CD8-positive, alpha-beta memory T cell (primary cell): ENCODE results near the gene ZFAND3. TPM values are rescaled to one million over a fixed set of nuclear protein-coding genes. Genes with fewer than 3 reads are reported as not detected.

Experiments used
- CTCF ChIA-PET: fragments of 350-600 bp; sonication (Branson Sonifier 250); formaldehyde crosslinking; loops from one replicate; lab custom pipeline; 2021; ENCODE audit warnings: antibody characterized with exemption; lab: Charles Lee
- POLR2A ChIA-PET: fragments of 350-600 bp; sonication (Branson Sonifier 250); formaldehyde crosslinking; loops from one replicate; lab custom pipeline; 2021; ENCODE audit warnings: antibody characterized with exemption; lab: Charles Lee
- DNase-seq, 5 donors: peaks; one replicate each; pipeline versions ENCODE4 v3.0.0 to v3.0.0-alpha.2; 2020 to 2022; ENCODE audit warnings: mixed read lengths in 1 of 5
- H3K27ac ChIP-seq: one replicate; pipeline ENCODE4 v1.7.0; 2013; ENCODE audit warnings: low read depth, mild to moderate bottlenecking, low read length, moderate library complexity
- H3K27me3 ChIP-seq: 2 replicates; pipeline ENCODE4 v1.7.0; 2013; ENCODE audit warnings: low read length, mild to moderate bottlenecking; ENCODE audit not compliant: insufficient read depth, poor library complexity, severe bottlenecking
- H3K36me3 ChIP-seq: 2 replicates; pipeline ENCODE4 v1.7.0; 2013; ENCODE audit warnings: mild to moderate bottlenecking, low read length, moderate library complexity; ENCODE audit not compliant: insufficient read depth
- H3K4me1 ChIP-seq: 2 replicates; pipeline ENCODE4 v1.7.0; 2013; ENCODE audit warnings: mild to moderate bottlenecking, low read length, moderate library complexity; ENCODE audit not compliant: insufficient read depth
- H3K4me3 ChIP-seq: 2 replicates; pipeline ENCODE4 v1.7.0; 2013; ENCODE audit warnings: mild to moderate bottlenecking, low read length
- H3K9me3 ChIP-seq: 2 replicates; pipeline ENCODE4 v1.7.0; 2013; ENCODE audit warnings: mild to moderate bottlenecking, low read length
- H3K27ac Mint-ChIP-seq, 8 donors: one replicate each; pipeline ENCODE4 v1.8.0; 2020 to 2021; ENCODE audit warnings: mixed read lengths in 8 of 8, mild to moderate bottlenecking in 6 of 8, inconsistent platforms in 3 of 8, moderate library complexity in 3 of 8
- H3K27me3 Mint-ChIP-seq, 2 donors: one replicate each; pipeline ENCODE4 v1.8.0; 2020 to 2021; ENCODE audit warnings: mixed read lengths in 2 of 2, mild to moderate bottlenecking in 1 of 2, moderate library complexity in 1 of 2
- H3K36me3 Mint-ChIP-seq, 3 donors: one replicate each; pipeline ENCODE4 v1.8.0; 2020 to 2021; ENCODE audit warnings: mixed read lengths in 3 of 3, inconsistent platforms in 1 of 3, mild to moderate bottlenecking in 1 of 3
- H3K4me1 Mint-ChIP-seq, 3 donors: one replicate each; pipeline ENCODE4 v1.8.0; 2020 to 2021; ENCODE audit warnings: mixed read lengths in 3 of 3, inconsistent platforms in 1 of 3, mild to moderate bottlenecking in 1 of 3
- H3K4me3 Mint-ChIP-seq, 7 donors: one replicate each; pipeline ENCODE4 v1.8.0; 2020 to 2021; ENCODE audit warnings: mixed read lengths in 7 of 7, mild to moderate bottlenecking in 6 of 7, moderate library complexity in 4 of 7, inconsistent platforms in 2 of 7
- H3K9me3 Mint-ChIP-seq, 5 donors: one replicate each; pipeline ENCODE4 v1.8.0; 2020 to 2022; ENCODE audit warnings: mixed read lengths in 5 of 5, mild to moderate bottlenecking in 3 of 5, moderate library complexity in 2 of 5, inconsistent platforms in 1 of 5
- polyA plus RNA-seq: library from polyadenylated mRNA; unstranded; fragments of 300-500 nt; fragmentation: Illumina TruSeq; gene quantifications from one replicate; pipeline ENCODE4 v1.2.3, GENCODE V29; 2021
- total RNA-seq, 2 experiments: library from RNA; stranded (reverse); gene quantifications; one replicate each; pipeline ENCODE4 v1.2.3, GENCODE V29; 2021

The ZFAND3 gene
- total and polyA plus RNA-seq, 3 experiments from 2014 or later, result 5.2 to 29.4 (median 29.1) TPM

- no peak for DNase-seq
- H3K27ac ChIP-seq, result no peak overlapping the region
- Mint-ChIP-seq H3K27ac (no peak overlapping the region), H3K27me3 (no peaks in the 10 kb centered on the region), H3K36me3 (peaks cover 4 to 13% (median 12%) of the 10 kb centered on the region in 3 donors), H3K4me3 (no peak overlapping the region), H3K4me1 (peaks cover 9 to 44% (median 19%) of the 10 kb centered on the region in 3 donors), H3K9me3 (no peaks in the 10 kb centered on the region)
- H3K4me1 ChIP-seq, result no peaks in the 10 kb centered on the region
- no peaks in the 10 kb centered on the region for H3K9me3 ChIP-seq
- ChIA-PET CTCF (no interaction called here), POLR2A (no interaction called here)
- H3K4me3 ChIP-seq, result no peak overlapping the region
- no peaks in the 10 kb centered on the region for H3K36me3 ChIP-seq
- no peaks in the 10 kb centered on the region for H3K27me3 ChIP-seq
Observed at GRCh38 chr6:38100380-38100779, 280.9 kb downstream of the ZFAND3 start.

- ChIA-PET POLR2A (interaction anchor here (0.7 kb wide), 1 partner anchor 33 kb away, joined by 3 read pairs; no protein-coding TSS in a partner anchor), CTCF (no interaction called here)
- Mint-ChIP-seq H3K4me3 (no peak overlapping the region), H3K9me3 (no peaks in the 10 kb centered on the region), H3K27ac (peak overlapping the region in 2 of 8 donors; percentile 8 to 15), H3K36me3 (peaks cover 4 to 26% (median 16%) of the 10 kb centered on the region in 3 donors), H3K27me3 (no peaks in the 10 kb centered on the region), H3K4me1 (peaks cover 7 to 31% (median 12%) of the 10 kb centered on the region in 3 donors)
- no peak for DNase-seq
- no peaks in the 10 kb centered on the region for H3K27me3 ChIP-seq
- no peak overlapping the region for H3K4me3 ChIP-seq
- H3K27ac ChIP-seq, result no peak overlapping the region
- H3K4me1 ChIP-seq, result no peaks in the 10 kb centered on the region
- H3K9me3 ChIP-seq, result no peaks in the 10 kb centered on the region
- no peaks in the 10 kb centered on the region for H3K36me3 ChIP-seq
Observed at GRCh38 chr6:38103921-38104320, 284.4 kb downstream of the ZFAND3 start.

- no peaks in the 10 kb centered on the region for H3K27me3 Mint-ChIP-seq
- Histone ChIP-seq H3K27ac (no peak overlapping the region), H3K36me3 (no peaks in the 10 kb centered on the region), H3K4me3 (no peak overlapping the region), H3K27me3 (no peaks in the 10 kb centered on the region), H3K4me1 (no peaks in the 10 kb centered on the region), H3K9me3 (no peaks in the 10 kb centered on the region)
- no peak overlapping the region for H3K4me3 Mint-ChIP-seq
- POLR2A ChIA-PET, result no interaction called here
- H3K27ac Mint-ChIP-seq, result no peak overlapping the region
- H3K4me1 Mint-ChIP-seq, result peaks cover 7 to 32% (median 13%) of the 10 kb centered on the region in 3 donors
- H3K9me3 Mint-ChIP-seq, result no peaks in the 10 kb centered on the region
- H3K36me3 Mint-ChIP-seq, result peaks cover 4 to 29% (median 19%) of the 10 kb centered on the region in 3 donors
- CTCF ChIA-PET, result no interaction called here
- DNase-seq, result no peak
Observed at GRCh38 chr6:38105066-38105465, 285.5 kb downstream of the ZFAND3 start.

GRCh38 chr6:38107073-38107472 is 287.5 kb downstream of the ZFAND3 start:
- Mint-ChIP-seq H3K4me1 (peaks cover 12 to 33% (median 21%) of the 10 kb centered on the region in 3 donors), H3K4me3 (no peak overlapping the region), H3K9me3 (no peaks in the 10 kb centered on the region), H3K27me3 (no peaks in the 10 kb centered on the region), H3K27ac (no peak overlapping the region), H3K36me3 (peaks cover 1 to 24% (median 14%) of the 10 kb centered on the region in 3 donors)
- Histone ChIP-seq H3K9me3 (no peaks in the 10 kb centered on the region), H3K27me3 (no peaks in the 10 kb centered on the region), H3K27ac (no peak overlapping the region), H3K4me1 (no peaks in the 10 kb centered on the region), H3K4me3 (no peak overlapping the region), H3K36me3 (no peaks in the 10 kb centered on the region)
- POLR2A ChIA-PET, result no interaction called here
- CTCF ChIA-PET, result interaction anchor here (0.5 kb wide), 1 partner anchor 414 kb away, joined by 4 read pairs; no protein-coding TSS in a partner anchor
- no peak for DNase-seq

- no peak overlapping the region for H3K4me3 ChIP-seq
- POLR2A ChIA-PET, result interaction anchor here (0.6 kb wide), 1 partner anchor 187 kb away, joined by 3 read pairs; no protein-coding TSS in a partner anchor
- Mint-ChIP-seq H3K4me1 (peaks cover 11 to 42% (median 39%) of the 10 kb centered on the region in 3 donors), H3K36me3 (peaks cover 0 to 26% (median 13%) of the 10 kb centered on the region in 3 donors), H3K27me3 (no peaks in the 10 kb centered on the region), H3K9me3 (no peaks in the 10 kb centered on the region), H3K4me3 (no peak overlapping the region), H3K27ac (peak overlapping the region in 1 of 8 donors; percentile 53)
- no peak overlapping the region for H3K27ac ChIP-seq
- CTCF ChIA-PET, result interaction anchor here (1.7 kb wide), 1 partner anchor 9 kb away, joined by 3 read pairs; no protein-coding TSS in a partner anchor
- no peak for DNase-seq
- no peaks in the 10 kb centered on the region for H3K9me3 ChIP-seq
- H3K36me3 ChIP-seq, result no peaks in the 10 kb centered on the region
- no peaks in the 10 kb centered on the region for H3K4me1 ChIP-seq
- H3K27me3 ChIP-seq, result no peaks in the 10 kb centered on the region
Observed at GRCh38 chr6:38110481-38110971, 291.0 kb downstream of the ZFAND3 start.

- ChIA-PET POLR2A (no interaction called here), CTCF (no interaction called here)
- Histone ChIP-seq H3K4me3 (no peak overlapping the region), H3K4me1 (no peaks in the 10 kb centered on the region), H3K27me3 (no peaks in the 10 kb centered on the region), H3K27ac (no peak overlapping the region), H3K9me3 (no peaks in the 10 kb centered on the region), H3K36me3 (no peaks in the 10 kb centered on the region)
- no peak for DNase-seq
- Mint-ChIP-seq H3K36me3 (peaks cover 0 to 32% (median 15%) of the 10 kb centered on the region in 3 donors), H3K4me1 (peaks cover 10 to 42% (median 39%) of the 10 kb centered on the region in 3 donors), H3K27me3 (peaks cover 0 to 2% of the 10 kb centered on the region in 2 donors), H3K4me3 (no peak overlapping the region), H3K9me3 (no peaks in the 10 kb centered on the region), H3K27ac (peak overlapping the region in 2 of 8 donors; percentile 48 to 52)
Observed at GRCh38 chr6:38112181-38112580, 292.7 kb downstream of the ZFAND3 start.

- Histone ChIP-seq H3K4me1 (no peaks in the 10 kb centered on the region), H3K27ac (no peak overlapping the region), H3K9me3 (no peaks in the 10 kb centered on the region), H3K36me3 (no peaks in the 10 kb centered on the region), H3K4me3 (no peak overlapping the region), H3K27me3 (no peaks in the 10 kb centered on the region)
- peaks cover 0 to 43% (median 15%) of the 10 kb centered on the region in 3 donors for H3K36me3 Mint-ChIP-seq
- peak overlapping the region in 4 of 8 donors; percentile 46 to 77 (median 66) for H3K27ac Mint-ChIP-seq
- H3K27me3 Mint-ChIP-seq, result peaks cover 0 to 2% of the 10 kb centered on the region in 2 donors
- ChIA-PET CTCF (no interaction called here), POLR2A (no interaction called here)
- no peaks in the 10 kb centered on the region for H3K9me3 Mint-ChIP-seq
- DNase-seq, result no peak
- H3K4me1 Mint-ChIP-seq, result peaks cover 8 to 36% (median 34%) of the 10 kb centered on the region in 3 donors
- no peak overlapping the region for H3K4me3 Mint-ChIP-seq
Observed at GRCh38 chr6:38113825-38114576, 294.5 kb downstream of the ZFAND3 start.
